Measurements from ENCODE around the gene TOMM20.

The TOMM20 gene

GRCh38 chr1:235133086-235133485 is 4.4 kb upstream of the TOMM20 start:
- DNase-seq: no peak

- no peak for DNase-seq
Measured at GRCh38 chr1:235131961-235132360, 3.3 kb upstream of the TOMM20 start.

DNA sequence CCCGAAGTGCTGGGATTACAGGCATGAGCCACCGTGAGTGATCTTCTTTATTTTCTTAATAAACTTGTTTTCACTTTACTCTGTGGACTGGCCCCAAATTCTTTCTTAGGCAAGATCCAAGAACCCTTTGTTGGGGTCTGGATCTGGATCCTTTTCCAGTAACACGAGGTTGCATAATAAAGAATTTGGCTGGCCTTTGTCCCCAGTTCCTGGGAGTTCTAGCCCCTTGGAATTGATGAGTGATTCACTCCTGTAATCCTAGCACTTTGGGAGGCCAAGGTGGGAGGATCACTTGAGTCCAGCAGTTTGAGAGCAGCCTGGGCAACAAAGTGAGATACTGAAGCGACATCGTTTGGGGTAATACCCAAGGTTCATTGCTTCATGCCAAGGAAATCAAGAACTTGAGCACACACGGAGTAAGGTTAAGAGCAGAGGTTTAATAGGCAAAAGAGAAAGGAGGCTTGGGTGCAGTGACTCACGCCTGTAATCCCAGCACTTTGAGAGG is 2.2 kb upstream of the TOMM20 start:
- DNase-seq: no peak

- no peak for DNase-seq
Measured at GRCh38 chr1:235129774-235130570, 1.3 kb upstream of the TOMM20 start.

DNA sequence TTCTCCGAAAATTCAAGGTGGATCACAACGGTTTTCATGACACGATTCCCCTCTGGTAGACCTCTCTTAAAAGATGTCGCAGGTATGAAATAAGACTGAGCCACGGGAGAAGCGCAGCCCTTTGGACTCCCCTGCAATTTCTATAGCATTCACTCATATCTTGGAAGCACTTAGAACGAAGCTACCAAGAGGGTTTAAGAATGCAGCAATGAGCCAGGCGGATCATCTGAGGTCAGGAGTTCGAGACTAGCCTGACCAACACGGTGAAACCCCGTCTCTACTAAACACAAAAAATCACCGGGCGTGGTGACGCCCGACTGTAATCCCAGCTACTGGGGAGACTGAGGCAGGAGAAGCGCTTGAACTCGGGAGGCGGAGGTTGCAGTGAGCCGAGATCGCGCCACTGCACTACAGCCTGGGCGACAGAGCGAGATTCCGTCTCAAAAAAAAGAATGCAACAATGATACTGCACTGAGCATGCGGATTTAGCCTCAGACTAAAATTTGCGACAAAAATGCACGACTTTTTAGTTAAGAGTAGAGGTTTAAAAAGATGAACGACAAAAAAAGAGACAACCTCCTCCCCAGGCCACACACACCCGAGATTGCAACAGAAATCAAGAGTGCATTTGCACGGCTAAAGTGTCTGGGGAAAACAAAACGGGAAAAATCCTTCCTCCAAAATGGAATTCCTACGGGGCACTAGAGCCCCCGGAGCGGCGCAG is 743 bp downstream of the TOMM20 start:
- DNase-seq: no peak

DNA sequence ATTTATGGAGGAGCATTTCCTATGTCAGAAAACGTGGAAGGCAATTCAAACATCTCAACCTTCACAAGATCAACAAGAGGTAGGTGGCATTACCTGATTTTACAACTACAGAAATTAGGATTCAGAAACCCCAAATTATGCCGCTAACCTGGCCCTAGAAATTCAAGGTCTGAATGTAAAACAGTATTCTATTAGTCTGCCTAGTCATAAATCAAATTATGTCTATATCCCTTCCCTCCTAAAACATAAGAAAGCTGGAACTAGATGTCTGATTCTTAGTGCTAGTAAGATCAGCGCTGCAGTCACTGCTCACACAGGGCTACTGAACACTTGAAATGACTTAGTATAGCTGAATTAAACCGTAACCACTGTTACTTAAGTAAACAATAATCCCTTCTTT is 1.4 kb downstream of the TOMM20 start:
- no peak for DNase-seq

DNA sequence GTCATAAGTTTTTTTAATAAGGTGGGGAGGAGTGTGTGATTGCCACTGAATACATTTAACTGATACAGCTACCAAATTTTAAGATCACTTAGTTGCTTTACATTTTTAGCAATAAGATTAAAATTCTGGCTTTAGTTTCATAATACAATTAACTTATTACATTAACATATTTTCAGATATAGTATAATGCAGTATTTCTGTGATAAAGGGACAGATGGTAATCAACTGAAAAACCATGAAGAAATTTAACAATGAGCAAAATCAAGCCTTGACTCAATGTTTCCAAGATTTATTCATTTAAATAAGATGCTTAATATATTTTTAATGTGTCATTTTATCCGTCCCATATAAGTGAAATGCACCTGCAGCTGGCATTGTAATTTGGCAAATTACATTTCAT is 4.0 kb downstream of the TOMM20 start:
- DNase-seq: no peak

DNA sequence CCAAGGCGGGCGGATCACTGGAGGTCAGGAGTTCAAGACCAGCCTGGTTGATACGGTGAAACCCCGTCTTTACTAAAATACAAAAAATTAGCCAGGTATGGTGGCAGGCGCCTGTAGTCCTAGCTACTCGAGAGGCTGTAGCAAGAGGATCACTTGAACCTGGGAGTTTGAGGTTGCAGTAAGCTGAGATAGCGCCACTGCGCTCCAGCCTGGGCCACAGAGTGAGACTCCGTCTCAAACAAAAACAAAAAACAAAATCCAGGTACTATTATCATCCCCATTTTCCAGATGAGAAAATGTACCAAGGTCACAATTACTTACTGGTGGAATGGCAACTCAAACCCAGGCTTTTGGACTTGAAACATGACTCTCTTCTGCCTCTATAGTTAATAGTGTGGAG is 4.5 kb downstream of the TOMM20 start:
- DNase-seq: no peak

DNA sequence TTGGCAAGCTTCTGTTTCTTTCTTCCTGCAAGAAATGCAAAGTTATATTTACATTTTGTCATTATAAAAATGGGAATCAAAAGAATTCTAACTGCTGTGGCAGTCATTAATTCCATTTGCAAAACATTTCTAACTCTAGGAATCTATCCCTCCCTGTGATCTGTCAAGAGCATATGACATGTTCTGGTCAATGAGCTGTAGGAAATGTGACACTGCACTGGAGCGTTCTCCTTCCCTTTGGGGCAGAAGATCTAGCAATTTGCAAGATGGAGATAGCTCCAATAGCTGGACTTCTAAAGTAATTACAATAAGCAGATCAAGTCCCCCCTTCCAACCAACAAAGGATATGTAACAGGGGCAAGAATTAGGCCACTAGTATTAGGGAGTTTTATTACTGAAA is 6.3 kb downstream of the TOMM20 start:
- no peak for DNase-seq

GRCh38 chr1:235113183-235113917 is 15.3 kb downstream of the TOMM20 start:
- no peak for DNase-seq

DNA sequence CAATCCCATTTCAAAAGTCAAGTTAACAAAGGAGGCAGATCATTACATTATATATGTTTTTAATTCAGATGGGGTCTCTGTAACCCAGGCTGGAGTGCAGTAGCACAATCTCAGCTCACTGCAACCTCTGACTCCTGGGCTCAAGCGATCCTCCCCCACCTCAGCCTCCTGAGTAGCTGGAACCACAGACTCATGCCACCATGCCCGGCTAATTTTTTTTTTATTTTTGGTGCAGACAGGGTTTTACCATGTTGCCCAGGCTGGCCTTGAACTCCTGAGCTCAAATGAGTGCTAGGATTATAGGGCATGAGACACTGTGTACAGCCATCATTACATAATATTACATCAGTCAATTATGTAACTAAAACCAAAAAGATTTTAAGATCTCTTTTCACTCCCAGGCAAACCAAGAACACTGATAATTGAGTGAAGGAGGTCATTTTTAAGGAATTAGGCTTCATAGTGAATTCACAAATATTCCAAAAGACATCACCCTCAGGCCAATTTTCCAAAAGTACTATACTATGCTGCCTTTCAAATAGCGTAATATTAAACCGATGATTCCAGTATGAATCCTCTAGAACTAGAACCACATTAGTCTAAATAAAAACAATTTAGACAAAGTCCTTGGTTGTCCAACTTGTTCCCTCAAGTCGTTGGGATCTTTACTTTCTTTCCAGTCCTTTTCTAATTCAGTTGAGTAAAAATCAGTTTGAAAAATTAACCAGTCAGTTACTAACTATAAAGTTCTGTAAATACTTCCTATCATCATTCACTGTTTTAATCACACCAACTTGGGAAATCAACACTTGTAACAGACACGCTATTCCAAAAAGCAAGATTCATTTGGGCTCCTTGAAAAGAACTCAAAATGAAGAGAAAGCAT is 16.1 kb downstream of the TOMM20 start:
- DNase-seq: no peak

GRCh38 chr1:235111107-235111506 is 17.5 kb downstream of the TOMM20 start:
- DNase-seq: no peak

DNA sequence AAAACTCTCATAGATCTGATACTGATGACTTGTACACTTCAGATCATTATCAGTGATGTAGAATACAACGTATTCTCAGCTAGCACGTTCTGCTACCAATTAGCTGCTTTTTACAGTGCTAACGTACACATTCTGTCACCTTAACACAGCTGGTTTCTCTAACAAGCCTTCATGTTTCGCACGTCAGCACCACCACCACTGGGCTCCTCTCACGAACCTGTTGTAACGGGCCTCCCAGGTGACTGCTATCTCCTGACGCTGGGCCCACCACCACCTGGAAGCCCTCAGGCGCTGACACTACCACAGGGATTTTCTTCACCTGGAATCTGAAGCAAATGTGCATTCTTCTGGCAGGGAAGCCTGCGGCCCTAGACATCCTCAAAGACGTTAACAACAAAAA is 19.8 kb downstream of the TOMM20 start:
- no peak for DNase-seq

DNA sequence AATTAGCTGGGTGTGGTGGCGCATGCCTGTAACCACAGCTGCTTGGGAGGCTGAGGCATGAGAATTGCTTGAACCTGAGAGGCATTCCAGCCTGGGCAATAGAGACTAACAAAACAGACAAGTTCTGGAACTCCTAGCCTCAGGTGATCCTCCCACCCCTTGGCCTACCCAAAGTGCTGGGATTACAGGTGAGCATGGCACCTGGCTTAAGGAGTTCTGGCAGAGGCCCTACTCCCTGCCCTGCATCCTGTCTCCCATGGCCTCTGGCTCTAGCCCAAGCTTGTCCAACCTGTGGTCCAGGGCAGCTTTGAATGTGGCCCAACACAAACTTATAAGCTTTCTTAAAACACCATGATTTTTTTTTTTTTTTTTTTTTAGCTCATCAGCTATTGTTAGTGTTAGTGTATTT is 20.4 kb downstream of the TOMM20 start:
- DNase-seq: no peak

GRCh38 chr1:235107368-235108184 is 21.1 kb downstream of the TOMM20 start:
- no peak for DNase-seq

GRCh38 chr1:235106457-235106856 is 22.2 kb downstream of the TOMM20 start:
- no peak for DNase-seq

GRCh38 chr1:235105051-235106043 is 23.3 kb downstream of the TOMM20 start:
- DNase-seq: no peak

GRCh38 chr1:235102993-235103411 is 25.6 kb downstream of the TOMM20 start:
- no peak for DNase-seq

DNA sequence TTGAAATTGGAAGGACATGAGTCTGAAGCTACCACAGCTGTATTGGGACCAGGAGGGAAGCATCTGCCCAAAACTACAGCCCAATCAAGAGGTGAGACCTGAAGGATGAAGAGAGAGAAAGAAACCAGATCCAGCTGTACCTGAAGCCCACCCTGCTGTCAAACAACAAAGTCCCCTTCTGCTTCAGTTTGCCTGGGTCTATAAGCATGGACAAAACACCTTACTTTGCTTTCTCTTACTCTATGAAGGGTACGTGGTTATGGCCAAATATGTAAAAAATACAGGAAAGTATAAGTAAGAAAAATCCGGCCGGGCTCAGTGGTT is 26.4 kb downstream of the TOMM20 start:
- no peak for DNase-seq

DNA sequence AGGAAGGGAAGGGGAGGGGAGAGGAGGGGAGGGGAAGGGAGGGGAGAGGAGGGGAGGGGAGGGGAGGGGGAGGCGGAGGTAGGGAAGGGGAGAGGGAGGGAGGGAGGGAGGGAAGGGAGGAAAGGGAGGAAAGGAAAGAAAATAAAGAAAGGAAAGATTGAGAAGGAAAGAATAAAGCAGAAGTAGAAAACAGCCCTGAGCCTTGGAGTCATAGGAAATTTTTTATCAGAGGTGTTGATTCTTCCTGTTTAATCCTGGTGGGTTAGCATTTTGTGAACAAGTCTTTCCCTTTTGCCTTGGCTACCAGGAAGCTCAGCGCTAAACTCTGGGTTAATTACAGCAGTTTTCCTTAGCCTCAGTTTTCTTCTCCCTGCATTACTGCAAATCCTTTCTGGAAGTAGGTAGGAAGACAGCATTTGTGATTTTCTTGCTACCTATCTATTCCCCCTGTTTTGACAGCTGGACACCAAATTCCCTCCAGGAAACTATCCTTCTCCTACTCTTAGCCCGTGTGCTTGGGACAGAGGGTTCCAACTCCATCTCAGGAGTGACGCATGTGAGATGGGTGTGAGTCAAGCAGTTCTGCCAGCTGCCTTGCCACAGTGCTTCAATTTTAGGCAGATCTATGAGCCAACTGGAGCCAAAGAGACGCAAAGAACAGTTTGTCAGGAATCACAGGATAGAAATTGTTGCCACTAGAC is 26.9 kb downstream of the TOMM20 start:
- no peak for DNase-seq
